Smooth muscle cell (in vitro differentiated cells): Measurements from ENCODE around the gene ADARB1. TPM values are rescaled to one million over a fixed set of nuclear protein-coding genes. Genes with fewer than 3 reads are reported as not detected.

Experiments
- DNase-seq: peaks from one replicate; lab custom pipeline; 2025; ENCODE audit not compliant: unreplicated experiment; lab: John Stamatoyannopoulos, UW
- H2AFZ ChIP-seq: fragments of 200-600 bp; sonication (generic); 2 replicates; pipeline ENCODE4 v1.6.0; 2016; ENCODE audit warnings: antibody characterized with exemption, low read depth, mild to moderate bottlenecking
- H3F3A ChIP-seq: fragments of 200-600 bp; sonication (generic); 2 replicates; pipeline ENCODE4 v1.6.0; 2017; ENCODE audit warnings: antibody characterized with exemption, low read depth
- H3K27ac ChIP-seq: fragments of 200-600 bp; sonication (generic); 2 replicates; pipeline ENCODE4 v1.5.1; 2016; ENCODE audit warnings: low read depth, mild to moderate bottlenecking
- H3K27me3 ChIP-seq: fragments of 200-600 bp; sonication (generic); 2 replicates; pipeline ENCODE4 v1.6.1; 2016; ENCODE audit warnings: low read depth, mild to moderate bottlenecking
- H3K36me3 ChIP-seq: fragments of 200-600 bp; sonication (generic); 2 replicates; pipeline ENCODE4 v1.5.1; 2016; ENCODE audit warnings: low read depth
- H3K4me1 ChIP-seq: fragments of 200-600 bp; sonication (generic); 2 replicates; pipeline ENCODE4 v1.5.1; 2016; ENCODE audit warnings: low read depth
- H3K4me2 ChIP-seq: fragments of 200-600 bp; sonication (generic); 2 replicates; pipeline ENCODE4 v1.6.0; 2016; ENCODE audit warnings: mild to moderate bottlenecking
- H3K4me3 ChIP-seq: fragments of 200-600 bp; sonication (generic); 2 replicates; pipeline ENCODE4 v1.5.1; 2016; ENCODE audit warnings: mild to moderate bottlenecking
- H3K79me2 ChIP-seq: fragments of 200-600 bp; sonication (generic); 2 replicates; pipeline ENCODE4 v1.6.0; 2016; ENCODE audit warnings: low read depth, mild to moderate bottlenecking
- H3K9ac ChIP-seq: fragments of 200-600 bp; sonication (generic); 2 replicates; pipeline ENCODE4 v1.6.0; 2016; ENCODE audit warnings: low read depth
- H3K9me3 ChIP-seq: fragments of 200-600 bp; sonication (generic); replicated peaks from 2 replicates; pipeline ENCODE4 v1.5.1; 2016; ENCODE audit warnings: low read depth
- H4K20me1 ChIP-seq: fragments of 200-600 bp; sonication (generic); 2 replicates; pipeline ENCODE4 v1.6.0; 2016; ENCODE audit warnings: low read depth
- WGBS: methylation state at CpG from one replicate; pipeline ENCODE4 v1.1.7; 2016; ENCODE audit warnings: low lambda C conversion rate; 5-methylcytosine and 5-hydroxymethylcytosine counted together
- polyA plus RNA-seq: library from polyadenylated mRNA; unstranded; fragments of >200 nt; fragmentation: Nextera tagmentation; extraction: Ambion mirVana; gene quantifications from 2 replicates; pipeline ENCODE4 v1.2.1, GENCODE V29; 2016
- total RNA-seq: library from RNA; depleted of rRNA; stranded (reverse); fragments of >200 nt; gene quantifications from 2 replicates; pipeline ENCODE4 v1.2.3, GENCODE V29; 2014
- TF ChIP-seq, protein P1 (sequence below): fragments of 200-600 bp; sonication (generic); IDR thresholded peaks from 2 replicates; pipeline ENCODE4 v1.5.1; 2017; ENCODE audit warnings: borderline replicate concordance, mild to moderate bottlenecking, antibody characterized with exemption; ENCODE audit not compliant: insufficient read depth, poor library complexity, severe bottlenecking

The ADARB1 gene
- total and polyA plus RNA-seq, 2 experiments from 2014 or later = 25.6 to 28.9 TPM

DNA sequence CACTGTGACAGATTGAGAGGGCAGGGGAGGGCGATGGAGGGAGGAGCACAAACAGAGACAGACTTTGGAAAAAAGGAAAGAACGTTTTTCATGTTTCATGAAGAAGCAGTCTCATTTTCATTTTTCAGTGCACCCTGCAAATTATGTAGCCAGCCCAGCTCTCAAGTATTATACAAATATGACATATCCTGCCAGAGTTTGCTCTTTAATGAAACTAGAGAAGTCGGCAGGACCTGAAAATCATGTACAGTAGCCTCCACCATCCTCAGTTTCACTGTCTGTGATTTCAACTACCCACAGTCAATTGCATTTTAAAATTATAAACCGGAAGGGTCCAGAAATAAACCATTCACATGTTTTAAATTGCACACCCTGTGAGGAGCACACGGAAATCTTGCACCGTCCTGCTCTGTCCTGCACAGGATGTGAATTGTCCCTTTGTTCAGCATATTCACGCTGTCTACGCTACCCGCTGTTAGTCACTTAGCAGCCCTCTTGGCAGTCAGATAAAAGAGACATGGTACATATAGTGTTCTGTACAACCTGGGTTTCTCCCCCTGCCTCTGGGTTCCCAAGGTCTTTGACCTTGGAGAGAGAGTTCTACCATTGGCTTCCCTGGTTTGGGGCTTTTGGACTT is 13.6 kb upstream of the ADARB1 start:
- no peak overlapping the region for H2AFZ ChIP-seq
- WGBS = 88% methylated on average over 9 of the region's 9 CpGs
- H3K79me2 ChIP-seq = no peaks in the 10 kb centered on the region
- no peaks in the 10 kb centered on the region for H3K36me3 ChIP-seq
- H3K9ac ChIP-seq = no peak overlapping the region
- H3K4me3 ChIP-seq = no peak overlapping the region
- H3F3A ChIP-seq = no peaks in the 10 kb centered on the region
- TF ChIP-seq, protein P1, sequence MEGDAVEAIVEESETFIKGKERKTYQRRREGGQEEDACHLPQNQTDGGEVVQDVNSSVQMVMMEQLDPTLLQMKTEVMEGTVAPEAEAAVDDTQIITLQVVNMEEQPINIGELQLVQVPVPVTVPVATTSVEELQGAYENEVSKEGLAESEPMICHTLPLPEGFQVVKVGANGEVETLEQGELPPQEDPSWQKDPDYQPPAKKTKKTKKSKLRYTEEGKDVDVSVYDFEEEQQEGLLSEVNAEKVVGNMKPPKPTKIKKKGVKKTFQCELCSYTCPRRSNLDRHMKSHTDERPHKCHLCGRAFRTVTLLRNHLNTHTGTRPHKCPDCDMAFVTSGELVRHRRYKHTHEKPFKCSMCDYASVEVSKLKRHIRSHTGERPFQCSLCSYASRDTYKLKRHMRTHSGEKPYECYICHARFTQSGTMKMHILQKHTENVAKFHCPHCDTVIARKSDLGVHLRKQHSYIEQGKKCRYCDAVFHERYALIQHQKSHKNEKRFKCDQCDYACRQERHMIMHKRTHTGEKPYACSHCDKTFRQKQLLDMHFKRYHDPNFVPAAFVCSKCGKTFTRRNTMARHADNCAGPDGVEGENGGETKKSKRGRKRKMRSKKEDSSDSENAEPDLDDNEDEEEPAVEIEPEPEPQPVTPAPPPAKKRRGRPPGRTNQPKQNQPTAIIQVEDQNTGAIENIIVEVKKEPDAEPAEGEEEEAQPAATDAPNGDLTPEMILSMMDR = no peak
- H3K4me2 ChIP-seq = no peak overlapping the region
- peaks cover 8% of the 10 kb centered on the region for H3K4me1 ChIP-seq
- H3K27me3 ChIP-seq = no peaks in the 10 kb centered on the region
- H4K20me1 ChIP-seq = no peaks in the 10 kb centered on the region
- no peak overlapping the region for H3K27ac ChIP-seq
- no peak for DNase-seq
- H3K9me3 ChIP-seq = no peaks in the 10 kb centered on the region

DNA sequence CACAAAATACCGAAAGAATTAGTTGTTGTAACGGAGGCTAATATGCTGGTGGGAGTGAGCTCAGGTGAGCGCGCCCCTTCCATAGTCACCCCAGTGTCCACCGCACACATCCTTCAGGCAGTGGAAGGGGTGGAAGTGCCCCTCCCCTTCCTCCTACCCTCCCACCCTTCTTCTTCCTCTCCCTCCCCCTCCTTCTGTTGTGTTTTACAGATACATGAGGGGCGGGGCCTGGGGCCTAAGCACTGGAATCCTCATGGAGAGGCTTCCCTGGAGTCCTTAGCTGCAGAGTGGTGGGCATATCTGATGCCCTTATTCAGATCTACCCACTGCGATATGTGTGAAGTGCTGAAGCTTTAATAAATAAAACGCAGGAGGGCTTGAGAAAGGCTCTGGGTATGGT is 10.3 kb upstream of the ADARB1 start:
- Histone ChIP-seq H3K27ac (no peak overlapping the region), H3K4me1 (peaks cover 8% of the 10 kb centered on the region), H3K79me2 (no peaks in the 10 kb centered on the region), H4K20me1 (no peaks in the 10 kb centered on the region), H3K36me3 (no peaks in the 10 kb centered on the region), H2AFZ (no peak overlapping the region), H3K9me3 (no peaks in the 10 kb centered on the region), H3K27me3 (no peaks in the 10 kb centered on the region), H3F3A (no peaks in the 10 kb centered on the region), H3K9ac (no peak overlapping the region), H3K4me2 (no peak overlapping the region), H3K4me3 (no peak overlapping the region)
- WGBS = 75% methylated on average over 8 of the region's 8 CpGs
- TF ChIP-seq, protein P1 = no peak
- no peak for DNase-seq

DNA sequence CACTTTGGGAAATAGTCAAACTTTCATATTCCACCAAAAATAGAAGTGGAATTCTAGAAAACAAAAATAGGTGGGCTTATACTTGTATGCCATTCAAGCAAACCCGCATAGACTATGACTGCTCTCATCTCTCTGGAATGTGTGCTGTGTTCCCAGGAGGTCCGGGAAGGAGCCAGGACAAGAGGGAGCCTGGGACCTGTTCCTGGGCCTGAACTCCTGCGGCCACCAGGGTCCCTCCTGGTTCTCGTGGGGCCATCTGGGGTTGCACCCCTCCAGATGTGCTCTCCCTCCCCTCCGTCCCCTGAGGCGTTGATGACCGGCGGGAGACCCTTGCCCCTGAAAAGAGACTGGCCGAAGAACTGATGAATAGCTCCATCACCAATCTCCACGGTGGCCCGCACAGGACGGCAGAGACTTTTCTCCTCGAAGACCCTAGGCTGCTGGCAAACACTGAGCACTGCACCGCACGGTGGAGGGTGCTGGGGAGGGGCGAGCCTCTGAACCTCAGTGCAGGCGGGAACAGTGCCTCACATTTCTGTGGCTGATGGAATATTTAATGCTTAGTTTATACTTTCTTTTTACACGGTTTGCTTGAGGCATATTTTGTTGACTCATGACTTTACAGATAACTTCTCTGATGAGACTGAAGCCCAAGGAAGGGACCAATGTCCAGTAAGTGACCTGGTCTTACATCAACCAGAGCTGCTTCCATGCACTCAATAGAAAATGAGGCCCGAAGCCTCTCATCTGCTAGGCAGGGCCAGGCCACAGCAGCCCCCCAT is 9.6 kb upstream of the ADARB1 start:
- Histone ChIP-seq H3K9me3 (no peaks in the 10 kb centered on the region), H3K27ac (no peak overlapping the region), H3K79me2 (no peaks in the 10 kb centered on the region), H3K9ac (no peak overlapping the region), H2AFZ (no peak overlapping the region), H3F3A (no peaks in the 10 kb centered on the region), H4K20me1 (no peaks in the 10 kb centered on the region), H3K4me1 (peaks cover 8% of the 10 kb centered on the region), H3K27me3 (no peaks in the 10 kb centered on the region), H3K4me2 (no peak overlapping the region), H3K4me3 (no peak overlapping the region), H3K36me3 (no peaks in the 10 kb centered on the region)
- WGBS = 78% methylated on average over 19 of the region's 19 CpGs
- DNase-seq = no peak
- TF ChIP-seq, protein P1 = no peak
